ENCODE measurements around the gene SOHLH2.
A peak's percentile ranks its signal among the peaks of the same experiment; 100 is the strongest.

SOHLH2 gene

GRCh38 chr13:36183901-36184300, 30.5 kb downstream of the SOHLH2 start:
- H3K9me3 ChIP-seq (ENCODE audit: low read length) = no peaks in the 10 kb centered on the region
- H3K9ac ChIP-seq (ENCODE audit: low read length) = no peak overlapping the region
- no peaks in the 10 kb centered on the region for H3K36me3 ChIP-seq (ENCODE audit: insufficient read depth, low read length)
- no peaks in the 10 kb centered on the region for H3K27me3 ChIP-seq (ENCODE audit: control insufficient read depth in 1 of 2, insufficient read depth in 2 of 2, low read length in 2 of 2)
- H3K27ac ChIP-seq (ENCODE audit: low read depth, low read length) = no peak overlapping the region
- H3K4me3 ChIP-seq (ENCODE audit: low read depth in 1 of 2, low read length in 2 of 2) = no peak overlapping the region
- H3K4me1 ChIP-seq (ENCODE audit: insufficient read depth, low read length) = no peaks in the 10 kb centered on the region

- Histone ChIP-seq H3K27ac (ENCODE audit: low read depth, low read length) (no peak overlapping the region), H3K36me3 (ENCODE audit: insufficient read depth, low read length) (no peaks in the 10 kb centered on the region), H3K4me1 (ENCODE audit: insufficient read depth, low read length) (no peaks in the 10 kb centered on the region), H3K4me3 (ENCODE audit: low read depth in 1 of 2, low read length in 2 of 2) (no peak overlapping the region), H3K9ac (ENCODE audit: low read length) (no peak overlapping the region), H3K9me3 (ENCODE audit: low read length) (no peaks in the 10 kb centered on the region), H3K27me3 (ENCODE audit: control insufficient read depth in 1 of 2, insufficient read depth in 2 of 2, low read length in 2 of 2) (no peaks in the 10 kb centered on the region)
These were observed 38.7 kb downstream of the SOHLH2 start for GRCh38 chr13:36175621-36176020.

GRCh38 chr13:36174923-36175322, 39.4 kb downstream of the SOHLH2 start:
- H3K9me3 ChIP-seq (ENCODE audit: low read length) = no peaks in the 10 kb centered on the region
- H3K4me1 ChIP-seq (ENCODE audit: insufficient read depth, low read length) = no peaks in the 10 kb centered on the region
- no peak overlapping the region for H3K9ac ChIP-seq (ENCODE audit: low read length)
- no peaks in the 10 kb centered on the region for H3K27me3 ChIP-seq (ENCODE audit: control insufficient read depth in 1 of 2, insufficient read depth in 2 of 2, low read length in 2 of 2)
- H3K27ac ChIP-seq (ENCODE audit: low read depth, low read length) = no peak overlapping the region
- no peak overlapping the region for H3K4me3 ChIP-seq (ENCODE audit: low read depth in 1 of 2, low read length in 2 of 2)
- H3K36me3 ChIP-seq (ENCODE audit: insufficient read depth, low read length) = no peaks in the 10 kb centered on the region

- no peak overlapping the region for H3K4me3 ChIP-seq (ENCODE audit: low read depth in 1 of 2, low read length in 2 of 2)
- no peaks in the 10 kb centered on the region for H3K27me3 ChIP-seq (ENCODE audit: control insufficient read depth in 1 of 2, insufficient read depth in 2 of 2, low read length in 2 of 2)
- no peaks in the 10 kb centered on the region for H3K36me3 ChIP-seq (ENCODE audit: insufficient read depth, low read length)
- H3K27ac ChIP-seq (ENCODE audit: low read depth, low read length) = no peak overlapping the region
- no peaks in the 10 kb centered on the region for H3K4me1 ChIP-seq (ENCODE audit: insufficient read depth, low read length)
- no peaks in the 10 kb centered on the region for H3K9me3 ChIP-seq (ENCODE audit: low read length)
- H3K9ac ChIP-seq (ENCODE audit: low read length) = no peak overlapping the region
These were observed 40.6 kb downstream of the SOHLH2 start for GRCh38 chr13:36173571-36174322.

GRCh38 chr13:36166046-36166445, 48.3 kb downstream of the SOHLH2 start:
- no peak overlapping the region for H3K9ac ChIP-seq (ENCODE audit: low read length)

GRCh38 chr13:36163809-36164308, 50.5 kb downstream of the SOHLH2 start:
- Histone ChIP-seq H3K27ac (ENCODE audit: low read depth, low read length) (no peak overlapping the region), H3K27me3 (ENCODE audit: control insufficient read depth in 1 of 2, insufficient read depth in 2 of 2, low read length in 2 of 2) (no peaks in the 10 kb centered on the region), H3K9ac (ENCODE audit: low read length) (no peak overlapping the region), H3K36me3 (ENCODE audit: insufficient read depth, low read length) (no peaks in the 10 kb centered on the region), H3K4me3 (ENCODE audit: low read depth in 1 of 2, low read length in 2 of 2) (no peak overlapping the region), H3K9me3 (ENCODE audit: low read length) (no peaks in the 10 kb centered on the region), H3K4me1 (ENCODE audit: insufficient read depth, low read length) (peaks cover 6% of the 10 kb centered on the region)

More at GRCh38 chr13:36166046-36166445, 48.3 kb downstream of the SOHLH2 start:
- H3K27ac ChIP-seq (ENCODE audit: low read depth, low read length) = no peak overlapping the region
- H3K4me3 ChIP-seq (ENCODE audit: low read depth in 1 of 2, low read length in 2 of 2) = no peak overlapping the region
- no peaks in the 10 kb centered on the region for H3K27me3 ChIP-seq (ENCODE audit: control insufficient read depth in 1 of 2, insufficient read depth in 2 of 2, low read length in 2 of 2)
- H3K4me1 ChIP-seq (ENCODE audit: insufficient read depth, low read length) = peaks cover 6% of the 10 kb centered on the region
- no peaks in the 10 kb centered on the region for H3K9me3 ChIP-seq (ENCODE audit: low read length)
- H3K36me3 ChIP-seq (ENCODE audit: insufficient read depth, low read length) = no peaks in the 10 kb centered on the region

- Histone ChIP-seq H3K9ac (ENCODE audit: low read length) (no peak overlapping the region), H3K27ac (ENCODE audit: low read depth, low read length) (no peak overlapping the region), H3K4me3 (ENCODE audit: low read depth in 1 of 2, low read length in 2 of 2) (no peak overlapping the region), H3K4me1 (ENCODE audit: insufficient read depth, low read length) (peaks cover 6% of the 10 kb centered on the region), H3K27me3 (ENCODE audit: control insufficient read depth in 1 of 2, insufficient read depth in 2 of 2, low read length in 2 of 2) (no peaks in the 10 kb centered on the region), H3K9me3 (ENCODE audit: low read length) (no peaks in the 10 kb centered on the region), H3K36me3 (ENCODE audit: insufficient read depth, low read length) (no peaks in the 10 kb centered on the region)
These were observed 51.1 kb downstream of the SOHLH2 start for GRCh38 chr13:36163286-36163685.

GRCh38 chr13:36160297-36160696, 54.1 kb downstream of the SOHLH2 start:
- Histone ChIP-seq H3K9ac (ENCODE audit: low read length) (no peak overlapping the region), H3K27me3 (ENCODE audit: control insufficient read depth in 1 of 2, insufficient read depth in 2 of 2, low read length in 2 of 2) (no peaks in the 10 kb centered on the region), H3K36me3 (ENCODE audit: insufficient read depth, low read length) (no peaks in the 10 kb centered on the region), H3K4me1 (ENCODE audit: insufficient read depth, low read length) (peaks cover 6% of the 10 kb centered on the region), H3K9me3 (ENCODE audit: low read length) (no peaks in the 10 kb centered on the region), H3K27ac (ENCODE audit: low read depth, low read length) (no peak overlapping the region), H3K4me3 (ENCODE audit: low read depth in 1 of 2, low read length in 2 of 2) (no peak overlapping the region)

GRCh38 chr13:36158611-36159010, 55.7 kb downstream of the SOHLH2 start:
- Histone ChIP-seq H3K4me3 (ENCODE audit: low read depth in 1 of 2, low read length in 2 of 2) (no peak overlapping the region), H3K9me3 (ENCODE audit: low read length) (no peaks in the 10 kb centered on the region), H3K36me3 (ENCODE audit: insufficient read depth, low read length) (no peaks in the 10 kb centered on the region), H3K9ac (ENCODE audit: low read length) (no peak overlapping the region), H3K27ac (ENCODE audit: low read depth, low read length) (no peak overlapping the region), H3K27me3 (ENCODE audit: control insufficient read depth in 1 of 2, insufficient read depth in 2 of 2, low read length in 2 of 2) (peaks cover 0 to 6% of the 10 kb centered on the region in 2 donors), H3K4me1 (ENCODE audit: insufficient read depth, low read length) (peaks cover under 1% of the 10 kb centered on the region)

- Histone ChIP-seq H3K27me3 (ENCODE audit: control insufficient read depth in 1 of 2, insufficient read depth in 2 of 2, low read length in 2 of 2) (peaks cover 0 to 6% of the 10 kb centered on the region in 2 donors), H3K4me3 (ENCODE audit: low read depth in 1 of 2, low read length in 2 of 2) (no peak overlapping the region), H3K4me1 (ENCODE audit: insufficient read depth, low read length) (no peaks in the 10 kb centered on the region), H3K27ac (ENCODE audit: low read depth, low read length) (no peak overlapping the region), H3K36me3 (ENCODE audit: insufficient read depth, low read length) (no peaks in the 10 kb centered on the region), H3K9ac (ENCODE audit: low read length) (no peak overlapping the region), H3K9me3 (ENCODE audit: low read length) (no peaks in the 10 kb centered on the region)
These were observed 56.9 kb downstream of the SOHLH2 start for GRCh38 chr13:36157480-36157879.

GRCh38 chr13:36154567-36155291, 59.6 kb downstream of the SOHLH2 start:
- Histone ChIP-seq H3K9me3 (ENCODE audit: low read length) (no peaks in the 10 kb centered on the region), H3K36me3 (ENCODE audit: insufficient read depth, low read length) (no peaks in the 10 kb centered on the region), H3K9ac (ENCODE audit: low read length) (no peak overlapping the region), H3K4me1 (ENCODE audit: insufficient read depth, low read length) (no peaks in the 10 kb centered on the region), H3K27me3 (ENCODE audit: control insufficient read depth in 1 of 2, insufficient read depth in 2 of 2, low read length in 2 of 2) (peaks cover 0 to 6% of the 10 kb centered on the region in 2 donors), H3K4me3 (ENCODE audit: low read depth in 1 of 2, low read length in 2 of 2) (peak overlapping the region in 1 of 2 donors; percentile 13), H3K27ac (ENCODE audit: low read depth, low read length) (no peak overlapping the region)
